HL-60/S4 (cell line): ENCODE data around the gene TNFAIP8L3.

ENCODE experiments used
- in situ Hi-C: fragments of 300-500 bp; cut with MboI; formaldehyde crosslinking; loops from 2 replicates; pipeline ENCODE4 v1.14.3; 2022; ENCODE audit warnings: low sequenced_read_pairs

Gene TNFAIP8L3

GRCh38 chr15:51007131-51007666 is 87.5 kb downstream of the TNFAIP8L3 start:
- in situ Hi-C loops = no loop called here
